ENCODE measurements around the gene RFC4. TPM values are rescaled to one million over a fixed set of nuclear protein-coding genes. Genes with fewer than 3 reads are reported as not detected.
A peak's percentile ranks its signal among the peaks of the same experiment; 100 is the strongest.

The RFC4 gene
- total and polyA plus RNA-seq, 2 of the 4 experiments (the other 2 are of a cell fraction), result 19.5 to 27.9 TPM

- Histone ChIP-seq H4K91ac (ENCODE audit: insufficient read depth, low read depth, low read length) (no peak overlapping the region), H2AK5ac (ENCODE audit: low read depth, low read length) (no peak overlapping the region), H2BK5ac (ENCODE audit: low read depth, low read length, poor library complexity, severe bottlenecking) (no peak overlapping the region), H3K23ac (ENCODE audit: low read depth, low read length) (no peak overlapping the region), H2BK20ac (ENCODE audit: low read depth, low read length) (no peak overlapping the region), H3K4me3 (ENCODE audit: insufficient read depth, low read depth, low read length) (no peak overlapping the region), H4K8ac (ENCODE audit: low read depth in 2 of 2, low read length in 2 of 2) (no peak overlapping the region), H2BK15ac (ENCODE audit: low read depth, low read length) (no peak overlapping the region), H3K4ac (ENCODE audit: low read depth, low read length) (no peak overlapping the region), H2AFZ (replicated peaks; ENCODE audit: low read length, poor library complexity) (no peak overlapping the region), H2BK120ac (ENCODE audit: low read depth, low read length) (no peak overlapping the region), H3K79me1 (ENCODE audit: low read depth in 1 of 2, low read length in 2 of 2) (peaks cover 4 to 26% of the 10 kb centered on the region in 2 experiments; a peak in 3 of 4 replicates), H3K27ac (ENCODE audit: insufficient read depth, low read length) (no peak overlapping the region), H3K9me3 (ENCODE audit: control insufficient read depth, insufficient read depth, low read length) (no peaks in the 10 kb centered on the region), H2AK9ac (replicated peaks; ENCODE audit: low read depth, low read length, poor library complexity) (no peak overlapping the region), H3K4me1 (ENCODE audit: control insufficient read depth, insufficient read depth, low read length) (no peaks in the 10 kb centered on the region; the same call in 1 of the 2 replicates), H3K56ac (ENCODE audit: extremely low read depth, insufficient read depth, low read length) (no peak overlapping the region), H3K9ac (ENCODE audit: low read depth, low read length) (no peak overlapping the region), H3K36me3 (ENCODE audit: control insufficient read depth, insufficient read depth, low read length) (peaks cover 43% of the 10 kb centered on the region), H3K4me2 (ENCODE audit: low read depth, low read length) (no peak overlapping the region), H4K5ac (ENCODE audit: low read depth, low read length) (no peak overlapping the region), H3K9me1 (ENCODE audit: insufficient read depth, low read length) (no peaks in the 10 kb centered on the region), H4K20me1 (ENCODE audit: insufficient read depth, low read length) (peaks cover 66% of the 10 kb centered on the region), H3K14ac (replicated peaks; ENCODE audit: low read depth, low read length) (no peak overlapping the region), H3K27me3 (ENCODE audit: control insufficient read depth, insufficient read depth, low read length) (no peaks in the 10 kb centered on the region), H3K18ac (ENCODE audit: low read depth, low read length) (no peak overlapping the region)
- DNase-seq, result peak; percentile 22
- BruUV-seq (replicated peaks), result no TSS peak
- TF ChIP-seq CHD1 (IDR thresholded peaks at IDR 0.05; ENCODE audit: low read depth, low read length), result no peak
- no peak for TF ChIP-seq USF2 (IDR thresholded peaks at IDR 0.05; ENCODE audit: low read depth, low read length)
- TF ChIP-seq RFX5 (IDR thresholded peaks at IDR 0.05; ENCODE audit: low read depth, low read length), result no peak
- no peak for TF ChIP-seq MAZ (IDR thresholded peaks at IDR 0.05; ENCODE audit: borderline replicate concordance, low read depth, low read length)
- no peak for TF ChIP-seq FOS (IDR thresholded peaks at IDR 0.05; ENCODE audit: low read depth, low read length)
- TF ChIP-seq CEBPB (IDR thresholded peaks at IDR 0.05; ENCODE audit: low read depth, low read length), result no peak
- no peak for TF ChIP-seq NFE2L2 (IDR thresholded peaks at IDR 0.05; ENCODE audit: low read depth, low read length)
- TF ChIP-seq RCOR1 (IDR thresholded peaks at IDR 0.05; ENCODE audit: insufficient replicate concordance, low read length), result no peak
- no peak for TF ChIP-seq MAFK (IDR thresholded peaks at IDR 0.05; ENCODE audit: low read depth, low read length)
- no peak for TF ChIP-seq ELK1 (IDR thresholded peaks at IDR 0.05; ENCODE audit: borderline replicate concordance, low read depth, low read length)
- no peak for TF ChIP-seq POLR2A (IDR thresholded peaks at IDR 0.05; ENCODE audit: low read depth, low read length)
- TF ChIP-seq MXI1 (IDR thresholded peaks at IDR 0.05; ENCODE audit: borderline replicate concordance, low read depth, low read length), result no peak
- no peak for TF ChIP-seq CTCF (conservative IDR thresholded peaks at IDR 0.05; ENCODE audit: low read depth, low read length)
- TF ChIP-seq RAD21 (IDR thresholded peaks at IDR 0.05; ENCODE audit: low read length), result no peak
- no peak for TF ChIP-seq SMC3 (IDR thresholded peaks at IDR 0.05; ENCODE audit: low read depth, low read length)
- no peak for TF ChIP-seq BHLHE40 (IDR thresholded peaks at IDR 0.05; ENCODE audit: low read depth, low read length)
- ChIA-PET CTCF (interaction anchor here (0.6 kb wide), 1 partner anchor 14 kb away, joined by 3 read pairs; no protein-coding TSS in a partner anchor), POLR2A (ENCODE audit: unreplicated experiment) (no interaction called here)
- ATAC-seq (ENCODE audit: low read depth), result no peak
- dilution Hi-C loops (cut with HindIII; ENCODE audit: low sequenced_read_pairs, unreplicated experiment), result no loop called here
- no CpG with 5 or more reads among the region's 4 CpGs for WGBS, 2 experiments (ENCODE audit: extremely low coverage in 2 of 2, insufficient read length in 1 of 2)
- in situ Hi-C loops (cut with MboI; ENCODE audit: low sequenced_read_pairs), result no loop called here
- intact Hi-C loops (cut with micrococcal nuclease), result loop anchor here (10.0 kb wide), 2 partner anchors 215 to 685 kb away; partner anchors contain the start of genes DNAJB11 and ETV5
Measured at GRCh38 chr3:186789554-186790260, 16.6 kb downstream of the RFC4 start.
